Transverse colon (tissue), 4 donors: Measurements from ENCODE around the gene FLYWCH2. TPM values are rescaled to one million over a fixed set of nuclear protein-coding genes. Genes with fewer than 3 reads are reported as not detected.
"Not testable (repeated sequence)": the region's sequence is repeated elsewhere in the genome, so short reads cannot be mapped to it uniquely, and the experiment has no call there.

Experiments
- DNase-seq: peaks from one replicate; pipeline ENCODE4 v3.0.0-alpha.2; 2019
- H3K27ac ChIP-seq, 4 donors: fragments of 200-600 bp; sonication (generic); 2 replicates each; pipeline ENCODE4 v1.5.1; 2016 to 2018; ENCODE audit warnings: inconsistent platforms in 4 of 4
- H3K27me3 ChIP-seq: fragments of 200-600 bp; sonication (generic); 2 replicates; pipeline ENCODE4 v1.5.1; 2017; ENCODE audit warnings: inconsistent platforms
- H3K36me3 ChIP-seq, 4 donors: fragments of 200-600 bp; sonication (generic); 2 replicates each; pipeline ENCODE4 v1.5.1; 2017 to 2019; ENCODE audit warnings: inconsistent platforms in 4 of 4
- H3K4me1 ChIP-seq, 4 donors: fragments of 200-600 bp; sonication (generic); 2 replicates each; pipeline ENCODE4 v1.5.1; 2017 to 2020; ENCODE audit warnings: inconsistent platforms in 4 of 4
- H3K4me3 ChIP-seq, 4 donors: fragments of 200-600 bp; sonication (generic); 1 replicate in 1 of 4; 2 replicates in 3 of 4; pipeline versions ENCODE4 v1.5.1 to v1.6.1; 2017 to 2019; ENCODE audit warnings: inconsistent platforms in 4 of 4
- H3K9me3 ChIP-seq, 2 donors: fragments of 200-600 bp; sonication (generic); 2 replicates each; pipeline ENCODE4 v1.5.1; 2017 to 2019; ENCODE audit warnings: inconsistent platforms in 2 of 2
- CTCF ChIP-seq, 5 experiments: fragments of 200-600 bp in 3 of 5; fragments of 450-650 bp in 2 of 5; sonication (generic) in 3 of 5; IDR thresholded peaks; 1 replicate in 2 of 5; 2 replicates in 3 of 5; pipeline ENCODE4 v1.5.1; 2016 to 2017; ENCODE audit warnings: antibody characterized with exemption in 5 of 5, inconsistent platforms in 3 of 5, mild to moderate bottlenecking in 2 of 5, moderate library complexity in 1 of 5
- EP300 ChIP-seq: sonication (generic); formaldehyde crosslinking; IDR thresholded peaks from one replicate; pipeline ENCODE4 v1.6.1; 2017; ENCODE audit warnings: antibody characterized with exemption, low read depth
- POLR2A ChIP-seq: fragments of 450-650 bp; IDR thresholded peaks from one replicate; pipeline ENCODE4 v1.6.1; 2016; ENCODE audit warnings: antibody characterized with exemption, mild to moderate bottlenecking, moderate library complexity
- POLR2AphosphoS5 ChIP-seq, 3 donors: sonication (generic); formaldehyde crosslinking; IDR thresholded peaks; one replicate each; pipeline ENCODE4 v1.6.1; 2016; ENCODE audit warnings: antibody characterized with exemption in 3 of 3
- WGBS, 2 donors: methylation state at CpG; one replicate each; pipeline ENCODE4 v1.1.5; 2018; ENCODE audit warnings: low coverage in 1 of 2; 5-methylcytosine and 5-hydroxymethylcytosine counted together
- in situ Hi-C, 4 donors: fragments of 200-750 bp; cut with MboI; loops; one replicate each; pipeline versions ENCODE4 v1.15.0 to v1.15.1; 2017; ENCODE audit warnings: low sequenced_read_pairs in 3 of 4, low pct_ligation_motif_present in 1 of 4, low pct_unique_long_range_greater_than_20kb in 1 of 4
- intact Hi-C: fragments of 100-400 bp; cut with DNase I; formaldehyde crosslinking; loops from one replicate; pipeline ENCODE4 v1.15.1; 2023; ENCODE audit warnings: low total_unique reads
- total RNA-seq, 4 donors: library from RNA; depleted of rRNA; stranded (reverse); fragments of >200 nt; gene quantifications; one replicate each; pipeline ENCODE4 v1.1.0, GENCODE V29; 2016

Gene FLYWCH2
- total RNA-seq, 4 donors from 2014 or later: 35.0 to 74.4 (median 50.9) TPM

- TF ChIP-seq EP300: no peak
- no peak for TF ChIP-seq CTCF (IDR thresholded peaks at IDR 0.05)
- no peak for TF ChIP-seq POLR2A
- TF ChIP-seq POLR2AphosphoS5 (IDR thresholded peaks at IDR 0.05): no peak
- Histone ChIP-seq H3K4me1 (peaks cover 0 to 8% (median 2%) of the 10 kb centered on the region in 4 donors), H3K36me3 (peaks cover 0 to 11% (median 4%) of the 10 kb centered on the region in 4 donors), H3K4me3 (no peak overlapping the region), H3K27ac (no peak overlapping the region), H3K9me3 (no peaks in the 10 kb centered on the region), H3K27me3 (no peaks in the 10 kb centered on the region)
- intact Hi-C loops (no loop called here), in situ Hi-C loops (loop anchor here in 1 of 4 donors (10.0 kb wide), 1 partner anchor 51 kb away; no protein-coding TSS in a partner anchor)
- 71 to 84% methylated on average over 7 to 9 of the region's 9 CpGs for WGBS, 2 donors
- no peak for DNase-seq
These were observed 43.1 kb downstream of the FLYWCH2 start for GRCh38 chr16:2925951-2926649.

- Histone ChIP-seq H3K36me3 (peaks cover 0 to 11% (median 4%) of the 10 kb centered on the region in 4 donors), H3K9me3 (no peaks in the 10 kb centered on the region), H3K27me3 (no peaks in the 10 kb centered on the region), H3K4me1 (peaks cover 0 to 8% (median 2%) of the 10 kb centered on the region in 4 donors), H3K27ac (no peak overlapping the region), H3K4me3 (no peak overlapping the region)
- intact Hi-C loops: no loop called here
- TF ChIP-seq POLR2AphosphoS5 (IDR thresholded peaks at IDR 0.05) (no peak), POLR2A (no peak), CTCF (IDR thresholded peaks at IDR 0.05) (no peak), EP300 (no peak)
- in situ Hi-C loops: loop anchor here in 1 of 4 donors (10.0 kb wide), 1 partner anchor 52 kb away; no protein-coding TSS in a partner anchor
- 75 to 81% methylated on average over 3 to 5 of the region's 5 CpGs for WGBS, 2 donors
- no peak for DNase-seq
These were observed 43.6 kb downstream of the FLYWCH2 start for GRCh38 chr16:2926650-2926999.

- intact Hi-C loops: no loop called here
- H3K36me3 ChIP-seq: peaks cover 0 to 11% (median 4%) of the 10 kb centered on the region in 4 donors
- 7 to 17% methylated on average over 6 to 19 of the region's 19 CpGs for WGBS, 2 donors
These were observed 44.1 kb downstream of the FLYWCH2 start for GRCh38 chr16:2927010-2927646.

GRCh38 chr16:2928151-2928550 lies 45.1 kb downstream of the FLYWCH2 start:
- H3K4me1 ChIP-seq, H3K27ac ChIP-seq, H3K9me3 ChIP-seq, DNase-seq, H3K27me3 ChIP-seq, intact Hi-C loops, H3K4me3 ChIP-seq: not testable (repeated sequence)
- WGBS, 2 donors: 94% methylated on average over 4 of the region's 4 CpGs; no CpG with 5 or more reads in 1 of the 2 donors
- H3K36me3 ChIP-seq: peaks cover 0 to 13% (median 4%) of the 10 kb centered on the region in 4 donors
- in situ Hi-C loops: loop anchor here in 1 of 4 donors (10.0 kb wide), 1 partner anchor 53 kb away; no protein-coding TSS in a partner anchor

More at GRCh38 chr16:2927010-2927646, 44.1 kb downstream of the FLYWCH2 start:
- Histone ChIP-seq H3K9me3 (no peaks in the 10 kb centered on the region), H3K4me3 (no peak overlapping the region), H3K27ac (no peak overlapping the region), H3K27me3 (no peaks in the 10 kb centered on the region), H3K4me1 (peaks cover 0 to 8% (median 2%) of the 10 kb centered on the region in 4 donors)
- peak; percentile 92 for DNase-seq
- in situ Hi-C loops: loop anchor here in 1 of 4 donors (10.0 kb wide), 1 partner anchor 52 kb away; no protein-coding TSS in a partner anchor
- TF ChIP-seq CTCF (IDR thresholded peaks at IDR 0.05) (peak; percentile 96 to 98 (median 97)), POLR2A (no peak), POLR2AphosphoS5 (IDR thresholded peaks at IDR 0.05) (peak in 1 of 3 donors; percentile 37), EP300 (no peak)
